Measurements from ENCODE around the gene PLXNA4. TPM values are rescaled to one million over a fixed set of nuclear protein-coding genes. Genes with fewer than 3 reads are reported as not detected.

The PLXNA4 gene
- total RNA-seq (2011; cell fraction: chromatin; rRNA removed; ENCODE audit: low replicate concordance), result 0.09 and 0.14 TPM in 2 replicates
- total RNA-seq (2011; cell fraction: nucleolus; rRNA removed), result not detected in 2 replicates
- not detected in 2 replicates for total RNA-seq (2011; cell fraction: nucleoplasm; rRNA removed)
- total RNA-seq (2014; rRNA removed) (under 0.01 TPM in 1 of 2 replicates, not detected in the other), total RNA-seq (2014; rRNA removed; fragmentation: Illumina TruSeq; extraction: Trizol) (not detected in 2 replicates), total RNA-seq (2015; rRNA removed; fragmentation: Illumina TruSeq; extraction: Trizol) (not detected in 2 replicates), total RNA-seq (2021) (0.04 and 0.09 TPM in 2 replicates), polyA plus RNA-seq (2011; rRNA removed) (not detected in 2 replicates), polyA plus RNA-seq (2014; fragmentation: Illumina TruSeq; extraction: Trizol) (not detected in 2 replicates), polyA plus RNA-seq (2014; fragmentation: Nextera tagmentation; extraction: Ambion mirVana) (not detected), polyA plus RNA-seq (2014; rRNA removed) (not detected in 2 replicates), polyA minus RNA-seq (2011; rRNA and poly(A)+ RNA removed) (0.03 TPM in 1 of 2 replicates, not detected in the other), Bru-seq, nascent RNA (percentile 4 among the genes with signal in this experiment), BruChase-seq, experiment 1, labeled RNA remaining after a 2-hour chase (percentile 2 among the genes with signal in this experiment), BruChase-seq, experiment 2, labeled RNA remaining after a 6-hour chase (percentile 4 among the genes with signal in this experiment)
- polyA plus RNA-seq (2011; cell fraction: cytosol; rRNA removed), result 0.09 TPM in 1 of 2 replicates, not detected in the other
- polyA plus RNA-seq (2011; cell fraction: nucleus; rRNA removed), result not detected in 2 replicates
- polyA plus RNA-seq (2012), result 0.10 TPM in 1 of 2 replicates, not detected in the other
- polyA minus RNA-seq (2011; cell fraction: cytosol; rRNA and poly(A)+ RNA removed), result not detected in 2 replicates
- 0.22 TPM in 1 of 2 replicates, not detected in the other for polyA minus RNA-seq (2011; cell fraction: nucleus; rRNA and poly(A)+ RNA removed)
- long read RNA-seq, experiment 1, result 0 reads
- long read RNA-seq, experiment 2, result 0 reads
- long read RNA-seq, experiment 3, result 0 reads

GRCh38 chr7:132575982-132576720, at the start of gene PLXNA4:
PLXNA4 (minus strand) TSS chr7:132576470; CDS start chr7:132508693, 67,777 bp downstream.
- Histone ChIP-seq H3K4me3 (no peak within 1 kb of the TSS), H3K9ac (ENCODE audit: insufficient read depth in 1 of 2, low read depth in 2 of 2, low read length in 2 of 2) (no peak within 1 kb of the TSS), H3K9me1 (ENCODE audit: control insufficient read depth, insufficient read depth, low read length) (no peaks in the 10 kb centered on the region), H3K79me2 (ENCODE audit: control insufficient read depth, insufficient read depth, low read length) (no peaks in the 10 kb centered on the region), H3K27me3 (ENCODE audit: control insufficient read depth in 2 of 2, insufficient read depth in 2 of 2, low read length in 2 of 2) (peaks cover 55 to 62% of the 10 kb centered on the region in 2 experiments), H3K4me2 (ENCODE audit: insufficient read depth, low read length) (no peak within 1 kb of the TSS), H3K4me1 (replicated peaks in 1 of 2; ENCODE audit: control insufficient read depth in 2 of 2, insufficient read depth in 2 of 2, low read length in 2 of 2) (peaks cover 0 to 8% of the 10 kb centered on the region in 2 experiments; a peak in 1 of 5 replicates), H3K27ac (ENCODE audit: extremely low read depth, low read depth, low read length) (no peak within 1 kb of the TSS), H3K9me3 (replicated peaks; ENCODE audit: control insufficient read depth, insufficient read depth, low read depth, low read length) (no peaks in the 10 kb centered on the region), H2AFZ (ENCODE audit: low read depth, low read length) (no peak within 1 kb of the TSS), H3K36me3 (ENCODE audit: control insufficient read depth, insufficient read depth, low read length) (no peaks in the 10 kb centered on the region), H4K20me1 (replicated peaks; ENCODE audit: control insufficient read depth, insufficient read depth, low read length) (peaks cover 29% of the 10 kb centered on the region)
- FAIRE-seq (no peak), ATAC-seq (no peak), DNase-seq (ENCODE audit: extremely low read depth in 1 of 4, low spot score in 3 of 4) (no peak)
- POLR2A ChIA-PET, result no interaction called here
- 15% methylated on average over 65 of the region's 67 CpGs for WGBS (ENCODE audit: insufficient coverage, low coverage, missing lambda C conversion rate)
- in situ Hi-C loops (cut with MboI) (loop anchor here (10.0 kb wide), 1 partner anchor 881 kb away; no protein-coding TSS in a partner anchor), intact Hi-C loops (cut with micrococcal nuclease) (no loop called here)
- CTCF ChIA-PET (ENCODE audit: low intra/inter-chr PET ratio), result no interaction called here
- no TSS peak for BruUV-seq (replicated peaks)
- TF ChIP-seq TEAD4 (IDR thresholded peaks at IDR 0.05; ENCODE audit: low read length) (no peak), TEAD4 (CRISPR knock-in tag; IDR thresholded peaks at IDR 0.05; ENCODE audit: borderline replicate concordance) (no peak), HOXB6 (CRISPR knock-in tag; IDR thresholded peaks at IDR 0.05; ENCODE audit: borderline replicate concordance) (no peak), ZNF75A (CRISPR knock-in tag; IDR thresholded peaks at IDR 0.05) (no peak), SPI1 (IDR thresholded peaks at IDR 0.05; ENCODE audit: borderline replicate concordance, low read depth, low read length) (no peak), FOSL1 (tag; conservative IDR thresholded peaks at IDR 0.05) (no peak), MECOM (CRISPR knock-in tag; IDR thresholded peaks at IDR 0.05) (no peak), UBTF (IDR thresholded peaks at IDR 0.05; ENCODE audit: borderline replicate concordance in 1 of 2, low read depth in 2 of 2, low read length in 2 of 2) (no peak), ZNF274 (IDR thresholded peaks at IDR 0.05; ENCODE audit: borderline replicate concordance, low read depth, low read length) (no peak), SOX6 (IDR thresholded peaks at IDR 0.05) (no peak), CCNT2 (IDR thresholded peaks at IDR 0.05; ENCODE audit: borderline replicate concordance, extremely low read depth, insufficient read length, low read depth, low read length) (no peak), KLF10 (CRISPR knock-in tag; IDR thresholded peaks at IDR 0.05) (no peak), SNIP1 (IDR thresholded peaks at IDR 0.05; ENCODE audit: low read depth) (no peak), ETV6 (IDR thresholded peaks at IDR 0.05; ENCODE audit: borderline replicate concordance in 1 of 2, low read depth in 2 of 2, low read length in 1 of 2) (no peak), ETV6 (CRISPR knock-in tag; IDR thresholded peaks at IDR 0.05; ENCODE audit: borderline replicate concordance) (no peak), NR3C1 (CRISPR knock-in tag; IDR thresholded peaks at IDR 0.05) (no peak), ELF1 (tag; IDR thresholded peaks at IDR 0.05) (no peak), PTTG1 (tag; IDR thresholded peaks at IDR 0.05; ENCODE audit: low read depth) (no peak)
